Astrocyte (in vitro differentiated cells and primary cell): ENCODE measurements around the gene GNAS-AS1. TPM values are rescaled to one million over a fixed set of nuclear protein-coding genes. Genes with fewer than 3 reads are reported as not detected.

ENCODE experiments used
- DNase-seq: peaks from one replicate; pipeline ENCODE4 v3.0.0-alpha.2; 2010; ENCODE audit warnings: low read depth
- FAIRE-seq: peaks from 2 replicates; lab custom pipeline; 2011; peaks lifted over from hg19 to GRCh38; lab: Jason Lieb, UNC
- H2AFZ ChIP-seq: 2 replicates; pipeline ENCODE4 v1.6.0; 2012; ENCODE audit warnings: low read depth, low read length, inconsistent platforms
- H3K27ac ChIP-seq: 2 replicates; pipeline ENCODE4 v1.5.1; 2011; ENCODE audit warnings: low read depth, low read length, inconsistent platforms
- H3K27me3 ChIP-seq: 2 replicates; pipeline ENCODE4 v1.6.0; 2011; ENCODE audit warnings: low read length, inconsistent platforms; ENCODE audit not compliant: insufficient read depth
- H3K36me3 ChIP-seq: 2 replicates; pipeline ENCODE4 v1.5.1; 2011; ENCODE audit warnings: low read length, inconsistent platforms; ENCODE audit not compliant: insufficient read depth
- H3K4me1 ChIP-seq: 2 replicates; pipeline ENCODE4 v1.5.1; 2011; ENCODE audit warnings: low read length, inconsistent platforms; ENCODE audit not compliant: insufficient read depth
- H3K4me2 ChIP-seq: 2 replicates; pipeline ENCODE4 v1.6.0; 2012; ENCODE audit warnings: low read length, inconsistent platforms
- H3K4me3 ChIP-seq: 2 replicates; pipeline ENCODE4 v1.5.1; 2011; ENCODE audit warnings: low read depth, mild to moderate bottlenecking, low read length, inconsistent platforms; ENCODE audit not compliant: insufficient read depth
- H3K79me2 ChIP-seq: 2 replicates; pipeline ENCODE4 v1.6.0; 2012; ENCODE audit warnings: mild to moderate bottlenecking, low read length, inconsistent platforms; ENCODE audit not compliant: insufficient read depth
- H3K9ac ChIP-seq: 2 replicates; pipeline ENCODE4 v1.6.0; 2012; ENCODE audit warnings: mild to moderate bottlenecking, low read length, inconsistent platforms
- H3K9me3 ChIP-seq: 2 replicates; pipeline ENCODE4 v1.5.1; 2012; ENCODE audit warnings: low read depth, mild to moderate bottlenecking, low read length, inconsistent platforms; ENCODE audit not compliant: insufficient read depth
- H4K20me1 ChIP-seq: 2 replicates; pipeline ENCODE4 v1.6.0; 2012; ENCODE audit warnings: low read length, inconsistent platforms; ENCODE audit not compliant: insufficient read depth
- H3K27ac Mint-ChIP-seq: one replicate; pipeline ENCODE4 v1.8.0; 2021; ENCODE audit warnings: mild to moderate bottlenecking, mixed read lengths; ENCODE audit not compliant: unreplicated experiment
- H3K27me3 Mint-ChIP-seq: one replicate; pipeline ENCODE4 v1.8.0; 2021; ENCODE audit warnings: low read depth, mixed read lengths; ENCODE audit not compliant: unreplicated experiment
- H3K36me3 Mint-ChIP-seq: one replicate; pipeline ENCODE4 v1.8.0; 2021; ENCODE audit warnings: low read depth, mixed read lengths; ENCODE audit not compliant: unreplicated experiment
- H3K4me1 Mint-ChIP-seq: one replicate; pipeline ENCODE4 v1.8.0; 2021; ENCODE audit warnings: low read depth, mixed read lengths; ENCODE audit not compliant: unreplicated experiment
- H3K4me3 Mint-ChIP-seq: one replicate; pipeline ENCODE4 v1.8.0; 2021; ENCODE audit warnings: mild to moderate bottlenecking, moderate library complexity, mixed read lengths; ENCODE audit not compliant: unreplicated experiment
- H3K9me3 Mint-ChIP-seq: one replicate; pipeline ENCODE4 v1.8.0; 2021; ENCODE audit warnings: mild to moderate bottlenecking, mixed read lengths; ENCODE audit not compliant: unreplicated experiment
- EZH2 ChIP-seq: IDR thresholded peaks from 2 replicates; pipeline ENCODE4 v1.6.1; 2012; ENCODE audit warnings: mild to moderate bottlenecking, low read length, inconsistent platforms; ENCODE audit not compliant: insufficient read depth
- total RNA-seq: library from RNA; stranded (reverse); gene quantifications from 2 replicates; pipeline ENCODE4 v1.2.1, GENCODE V29; 2021
- TF ChIP-seq, protein P1 (sequence below): IDR thresholded peaks from 2 replicates; pipeline ENCODE4 v1.5.1; 2011; ENCODE audit warnings: low read depth, mild to moderate bottlenecking, inconsistent platforms, low read length, moderate library complexity; ENCODE audit not compliant: insufficient read depth

Gene GNAS-AS1
- total RNA-seq, 1 donor from 2014 or later: 3.8 TPM

DNA sequence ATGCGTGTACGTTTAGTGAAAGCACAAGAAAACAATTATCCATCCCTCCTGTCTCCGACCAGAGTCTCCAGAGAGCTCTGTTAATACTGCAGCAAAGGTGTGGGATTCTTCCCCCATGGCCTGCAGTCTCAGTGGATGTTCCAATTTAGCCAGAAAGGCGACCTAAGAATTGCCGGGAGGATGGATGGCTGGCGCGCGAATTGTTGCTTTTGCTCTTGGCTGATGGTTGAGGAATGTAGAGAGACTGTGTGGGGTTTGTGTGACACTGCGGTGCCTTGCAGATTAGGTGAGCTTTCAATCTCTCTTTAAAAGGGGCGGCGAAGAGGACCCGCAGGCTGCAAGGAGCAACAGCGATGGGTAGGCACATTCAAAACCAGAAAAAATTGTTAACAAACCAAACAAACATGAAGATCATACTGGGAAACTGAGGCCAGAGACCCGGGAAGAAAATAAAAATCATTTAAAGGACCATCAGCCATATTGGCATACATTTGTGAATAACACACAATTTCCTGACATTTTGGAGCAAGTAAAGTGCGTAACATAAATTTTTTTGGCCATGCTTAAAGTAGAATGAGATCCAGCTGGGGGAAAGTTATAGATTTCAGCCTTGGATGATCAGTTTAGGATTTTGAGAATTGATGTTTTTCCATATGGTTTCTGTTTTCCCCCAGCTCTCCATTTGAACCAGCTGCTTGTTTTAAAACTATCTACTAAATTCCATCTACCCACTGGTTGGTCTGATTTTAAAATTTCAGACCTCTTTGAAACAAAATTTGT is 48.1 kb upstream of the GNAS-AS1 start:
- Mint-ChIP-seq H3K27ac (peak overlapping the region; percentile 67), H3K27me3 (no peaks in the 10 kb centered on the region), H3K4me1 (peaks cover 55% of the 10 kb centered on the region), H3K9me3 (no peaks in the 10 kb centered on the region), H3K36me3 (peaks cover 9% of the 10 kb centered on the region), H3K4me3 (peak overlapping the region; percentile 34)
- H2AFZ ChIP-seq: no peak overlapping the region
- H3K36me3 ChIP-seq: peaks cover 23% of the 10 kb centered on the region
- FAIRE-seq: no peak
- no peaks in the 10 kb centered on the region for H3K27me3 ChIP-seq
- H3K9ac ChIP-seq: no peak overlapping the region
- no peaks in the 10 kb centered on the region for H3K9me3 ChIP-seq
- peaks cover 99% of the 10 kb centered on the region for H4K20me1 ChIP-seq
- H3K4me3 ChIP-seq: no peak overlapping the region
- DNase-seq: no peak
- H3K4me1 ChIP-seq: peaks cover 22% of the 10 kb centered on the region
- no peak overlapping the region for H3K4me2 ChIP-seq
- H3K79me2 ChIP-seq: peaks cover 99% of the 10 kb centered on the region
- no peak overlapping the region for H3K27ac ChIP-seq
- no peak for TF ChIP-seq EZH2
- TF ChIP-seq, protein P1, sequence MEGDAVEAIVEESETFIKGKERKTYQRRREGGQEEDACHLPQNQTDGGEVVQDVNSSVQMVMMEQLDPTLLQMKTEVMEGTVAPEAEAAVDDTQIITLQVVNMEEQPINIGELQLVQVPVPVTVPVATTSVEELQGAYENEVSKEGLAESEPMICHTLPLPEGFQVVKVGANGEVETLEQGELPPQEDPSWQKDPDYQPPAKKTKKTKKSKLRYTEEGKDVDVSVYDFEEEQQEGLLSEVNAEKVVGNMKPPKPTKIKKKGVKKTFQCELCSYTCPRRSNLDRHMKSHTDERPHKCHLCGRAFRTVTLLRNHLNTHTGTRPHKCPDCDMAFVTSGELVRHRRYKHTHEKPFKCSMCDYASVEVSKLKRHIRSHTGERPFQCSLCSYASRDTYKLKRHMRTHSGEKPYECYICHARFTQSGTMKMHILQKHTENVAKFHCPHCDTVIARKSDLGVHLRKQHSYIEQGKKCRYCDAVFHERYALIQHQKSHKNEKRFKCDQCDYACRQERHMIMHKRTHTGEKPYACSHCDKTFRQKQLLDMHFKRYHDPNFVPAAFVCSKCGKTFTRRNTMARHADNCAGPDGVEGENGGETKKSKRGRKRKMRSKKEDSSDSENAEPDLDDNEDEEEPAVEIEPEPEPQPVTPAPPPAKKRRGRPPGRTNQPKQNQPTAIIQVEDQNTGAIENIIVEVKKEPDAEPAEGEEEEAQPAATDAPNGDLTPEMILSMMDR: no peak

GRCh38 chr20:58897488-58897887 is 46.8 kb upstream of the GNAS-AS1 start:
- Histone ChIP-seq H3K36me3 (peaks cover 19% of the 10 kb centered on the region), H3K4me1 (peaks cover 27% of the 10 kb centered on the region), H3K27ac (no peak overlapping the region), H3K9me3 (no peaks in the 10 kb centered on the region), H3K79me2 (peaks cover 100% of the 10 kb centered on the region), H3K4me2 (no peak overlapping the region), H2AFZ (no peak overlapping the region), H3K4me3 (no peak overlapping the region), H3K27me3 (no peaks in the 10 kb centered on the region), H4K20me1 (peaks cover 97% of the 10 kb centered on the region), H3K9ac (peak overlapping the region; percentile 7)
- DNase-seq (no peak), FAIRE-seq (no peak)
- Mint-ChIP-seq H3K4me1 (peaks cover 49% of the 10 kb centered on the region), H3K27ac (peak overlapping the region; percentile 59), H3K9me3 (no peaks in the 10 kb centered on the region), H3K36me3 (peaks cover 2% of the 10 kb centered on the region), H3K4me3 (peak overlapping the region; percentile 58), H3K27me3 (no peaks in the 10 kb centered on the region)
- TF ChIP-seq EZH2: no peak
- TF ChIP-seq, protein P1: no peak

DNA sequence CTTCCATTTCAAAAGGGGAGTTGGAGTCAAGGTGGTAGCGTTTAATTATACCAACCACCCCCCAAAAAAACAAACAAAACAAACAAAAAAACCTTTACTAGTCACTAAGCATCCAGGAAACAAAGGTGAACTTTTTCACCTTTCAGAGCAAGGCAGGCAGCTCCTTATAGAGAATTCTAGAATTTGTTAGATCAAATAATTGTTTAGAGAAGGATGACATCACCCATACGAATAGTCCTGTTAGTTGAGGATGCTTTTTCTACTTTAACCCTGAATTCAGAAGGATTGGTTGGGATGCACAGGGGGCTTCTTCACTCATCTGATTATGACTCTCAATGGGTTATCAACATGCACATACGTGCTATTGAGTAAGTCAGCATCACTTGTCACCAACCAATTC is 46.1 kb upstream of the GNAS-AS1 start:
- Mint-ChIP-seq H3K4me3 (peak overlapping the region; percentile 55), H3K36me3 (peaks cover 2% of the 10 kb centered on the region)

More for the DNA sequence above, 46.1 kb upstream of the GNAS-AS1 start:
- no peaks in the 10 kb centered on the region for H3K27me3 Mint-ChIP-seq
- Histone ChIP-seq H4K20me1 (peaks cover 91% of the 10 kb centered on the region), H3K27ac (no peak overlapping the region), H3K9me3 (no peaks in the 10 kb centered on the region), H3K79me2 (peaks cover 98% of the 10 kb centered on the region), H3K9ac (no peak overlapping the region), H3K36me3 (peaks cover 19% of the 10 kb centered on the region), H3K4me3 (no peak overlapping the region), H2AFZ (no peak overlapping the region), H3K4me2 (peak overlapping the region; percentile 4), H3K27me3 (no peaks in the 10 kb centered on the region), H3K4me1 (peaks cover 27% of the 10 kb centered on the region)
- DNase-seq (no peak), FAIRE-seq (no peak)
- TF ChIP-seq, protein P1: no peak
- no peak for TF ChIP-seq EZH2
- peaks cover 45% of the 10 kb centered on the region for H3K4me1 Mint-ChIP-seq
- no peaks in the 10 kb centered on the region for H3K9me3 Mint-ChIP-seq
- H3K27ac Mint-ChIP-seq: no peak overlapping the region
